HG03378 (cell line): Measurements from ENCODE around the gene RSBN1L.

Experiments
- ATAC-seq: cut with Tn5 transposase; IDR thresholded peaks from one replicate; pipeline ENCODE4 v1.9.1; 2021; ENCODE audit warnings: mild to moderate bottlenecking, moderate library complexity; ENCODE audit not compliant: unreplicated experiment

The RSBN1L gene

DNA sequence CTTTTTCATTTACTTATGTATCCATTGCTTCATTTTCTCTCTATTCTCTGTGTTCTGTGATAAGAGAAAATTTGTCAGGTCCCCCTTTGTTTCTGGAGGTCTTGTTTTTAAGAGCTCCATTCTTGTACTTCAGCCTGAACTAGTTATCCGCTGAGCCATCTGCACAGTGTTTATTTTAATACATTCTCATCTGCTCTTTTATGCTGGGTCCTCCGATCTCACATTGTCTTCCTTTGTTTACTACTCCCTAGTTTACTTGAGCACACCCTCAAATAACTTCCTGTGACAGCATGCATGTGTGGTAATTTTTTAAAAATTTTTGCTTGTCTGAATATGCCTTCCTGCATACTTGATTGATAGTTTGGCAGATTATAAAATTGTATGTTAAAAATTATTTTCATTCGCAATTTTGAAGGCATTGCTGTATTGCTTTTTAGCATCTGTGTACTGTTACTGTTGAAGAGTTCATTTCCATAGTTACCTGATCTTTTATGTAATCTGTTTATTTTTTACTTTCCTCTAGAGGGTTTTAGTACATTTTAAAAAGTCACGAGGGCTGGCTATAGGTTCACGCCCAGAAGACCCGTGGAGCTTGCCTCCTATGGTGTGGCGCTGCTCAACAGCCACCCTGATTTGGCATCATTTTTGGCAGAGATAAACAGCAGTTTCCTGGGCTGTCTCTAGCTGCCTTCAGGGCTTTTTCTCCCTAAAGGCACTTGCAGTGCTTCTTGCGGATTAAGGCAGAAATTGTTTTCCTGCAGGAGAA lies 31.9 kb downstream of the RSBN1L start:
- no peak for ATAC-seq

DNA sequence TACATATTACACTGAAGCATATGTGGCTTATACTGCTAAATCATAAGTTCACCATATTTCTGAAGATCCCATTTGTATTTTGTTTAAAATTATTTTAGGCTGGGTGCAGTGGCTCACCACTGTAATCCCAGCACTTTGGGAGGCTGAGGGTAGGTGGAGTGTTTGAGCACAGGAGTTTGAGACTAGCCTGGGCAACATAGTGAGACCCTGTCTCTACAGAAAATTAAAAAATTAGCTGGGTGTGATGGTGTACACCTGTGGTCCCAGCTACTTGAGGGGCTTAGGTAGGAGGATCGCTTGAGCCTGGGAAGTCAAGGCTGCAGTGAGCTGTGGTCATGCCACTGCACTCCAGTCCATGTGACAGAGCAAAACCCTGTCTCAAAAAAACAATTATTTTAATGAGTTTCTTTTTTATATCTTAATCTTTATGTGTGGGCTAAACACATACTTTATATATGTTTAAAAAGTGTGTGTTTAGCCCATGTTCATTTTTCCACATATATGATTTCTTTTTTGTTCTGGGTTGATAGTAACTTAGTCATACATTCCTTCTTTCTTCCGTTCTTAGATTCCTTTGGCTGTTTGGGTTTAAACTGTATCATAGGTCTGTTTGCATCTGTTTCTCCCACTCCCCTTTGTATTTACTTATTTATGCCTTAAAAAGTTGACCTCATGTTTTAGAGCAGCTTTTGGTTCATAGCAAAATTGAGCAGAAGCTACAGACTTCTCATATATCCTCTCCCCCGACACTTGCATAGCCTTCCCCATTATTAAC lies 33.5 kb downstream of the RSBN1L start:
- ATAC-seq: no peak

DNA sequence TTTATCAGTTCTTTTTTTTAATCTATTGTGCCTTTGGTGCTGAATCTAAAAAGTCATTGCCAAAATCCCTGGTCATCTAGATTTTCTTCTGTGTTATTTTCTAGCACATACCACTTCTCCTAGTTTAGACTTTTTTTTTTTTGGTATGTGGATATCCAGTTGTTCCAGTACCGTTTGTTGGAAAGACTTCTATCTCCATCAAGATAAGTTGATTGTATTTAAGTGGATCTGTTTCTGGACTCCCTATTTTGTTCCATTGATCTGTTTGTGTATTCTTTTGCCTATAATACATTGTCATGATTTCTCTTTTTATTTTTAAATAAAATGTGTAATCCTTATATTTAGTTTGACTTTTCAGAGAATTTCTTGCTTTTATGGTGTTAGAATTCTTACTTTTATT lies 35.5 kb downstream of the RSBN1L start:
- ATAC-seq: no peak

DNA sequence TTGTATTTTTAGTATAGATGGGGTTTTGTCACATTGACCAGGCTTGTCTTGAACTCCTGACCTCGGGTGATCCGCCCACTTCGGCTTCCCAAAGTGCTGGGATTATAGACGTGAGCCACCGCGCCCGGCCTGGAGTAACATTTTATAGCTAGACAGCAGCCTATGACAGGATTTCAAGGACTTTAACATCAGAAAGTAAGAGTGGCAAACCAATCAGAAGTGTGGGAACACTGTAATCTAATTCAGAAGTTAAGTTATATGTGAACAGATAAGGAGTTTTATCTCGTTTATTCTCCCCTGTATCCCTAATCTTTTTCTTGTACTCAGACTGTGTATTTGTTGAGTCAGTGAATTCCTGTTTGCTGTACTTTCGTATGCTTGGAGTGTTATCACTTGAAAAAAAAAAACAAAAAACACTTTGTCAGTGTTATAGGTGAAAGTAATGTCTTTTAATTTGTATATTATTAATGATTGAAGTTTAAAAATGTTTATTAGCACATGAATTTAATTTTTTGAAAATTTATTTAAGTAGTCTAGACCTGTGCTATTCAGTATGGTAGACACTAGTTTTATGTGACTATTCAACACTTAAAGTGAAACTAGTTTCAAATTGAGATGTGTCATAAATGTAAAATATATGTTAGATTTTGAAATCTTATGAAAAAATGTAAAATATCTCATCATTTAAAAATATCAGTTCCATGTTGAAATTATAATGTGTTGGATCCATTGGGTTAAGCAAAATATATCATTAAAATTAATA lies 38.6 kb downstream of the RSBN1L start:
- no peak for ATAC-seq

DNA sequence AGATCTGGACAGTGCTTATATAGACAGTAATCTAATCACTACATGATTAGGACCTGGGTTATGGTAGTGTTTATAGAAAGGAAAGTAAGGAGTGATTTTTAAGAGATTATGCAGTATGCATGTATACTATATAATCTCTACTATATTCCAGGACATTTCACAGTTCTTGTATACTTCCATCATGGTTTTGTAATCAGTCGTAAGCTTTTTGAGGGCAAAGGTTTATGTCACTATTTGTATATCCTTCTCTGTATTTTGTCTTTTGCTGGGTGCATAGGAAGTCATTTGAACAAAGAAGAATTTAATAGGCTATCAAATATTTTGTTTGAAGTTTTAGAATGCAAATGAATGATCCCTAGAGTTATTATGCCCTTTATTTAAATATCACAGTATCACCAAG lies 39.2 kb downstream of the RSBN1L start:
- ATAC-seq: no peak

DNA sequence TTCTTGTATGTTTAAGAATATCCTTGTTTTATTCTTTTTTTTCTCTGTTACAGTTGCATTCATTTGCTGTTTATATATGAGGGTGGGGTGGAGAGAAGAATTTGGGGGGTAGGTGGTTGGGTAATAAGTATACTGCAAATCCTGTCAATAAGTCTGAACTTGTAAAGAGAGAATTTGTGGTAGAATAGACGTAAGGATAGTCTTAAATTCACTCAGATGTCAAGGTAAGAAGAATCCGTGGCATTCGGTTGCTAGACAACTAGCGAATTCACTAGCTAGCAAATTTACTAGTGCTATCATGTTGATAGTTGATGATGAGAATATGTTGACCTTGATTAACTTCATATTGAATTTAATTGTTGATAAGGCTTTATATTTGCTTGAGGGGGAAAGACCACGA lies 40.7 kb downstream of the RSBN1L start:
- ATAC-seq: no peak

DNA sequence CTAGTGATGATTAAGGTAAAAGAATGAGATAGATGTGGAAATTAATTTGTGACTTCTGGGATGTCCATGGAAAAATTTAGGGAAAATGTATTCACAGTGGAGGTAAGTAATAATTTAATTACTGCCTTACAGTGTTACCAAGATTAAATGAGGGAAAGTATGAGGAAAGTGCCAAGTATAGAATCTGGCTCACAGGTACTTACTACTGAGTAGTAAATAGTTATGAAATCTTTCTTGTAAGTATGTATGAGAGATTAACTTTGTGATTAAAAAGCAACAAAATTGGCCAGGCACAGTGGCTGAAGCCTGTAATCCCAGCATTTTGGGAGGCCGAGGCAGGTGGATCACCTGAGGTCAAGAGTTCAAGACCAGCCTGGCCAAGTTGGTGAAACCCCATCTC lies 42.1 kb downstream of the RSBN1L start:
- ATAC-seq: no peak

DNA sequence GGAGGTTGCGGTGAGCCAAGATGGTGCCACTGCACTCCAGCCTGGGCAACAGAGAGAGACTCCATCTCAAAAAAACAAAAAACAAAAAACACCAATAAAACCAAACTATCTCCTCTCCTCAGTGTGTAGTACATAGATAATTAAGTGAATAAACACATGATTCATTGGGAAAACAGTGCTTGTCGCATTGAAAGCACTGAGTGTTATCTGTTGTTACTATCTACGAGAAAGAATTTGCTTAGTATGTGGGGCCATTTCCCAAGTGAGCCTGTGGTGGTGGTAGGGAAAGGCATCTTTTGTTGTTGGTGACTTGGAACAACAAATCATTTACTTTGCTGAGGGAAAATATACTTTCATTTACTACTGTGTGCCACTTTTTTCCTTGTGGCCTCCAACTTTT lies 42.6 kb downstream of the RSBN1L start:
- no peak for ATAC-seq

DNA sequence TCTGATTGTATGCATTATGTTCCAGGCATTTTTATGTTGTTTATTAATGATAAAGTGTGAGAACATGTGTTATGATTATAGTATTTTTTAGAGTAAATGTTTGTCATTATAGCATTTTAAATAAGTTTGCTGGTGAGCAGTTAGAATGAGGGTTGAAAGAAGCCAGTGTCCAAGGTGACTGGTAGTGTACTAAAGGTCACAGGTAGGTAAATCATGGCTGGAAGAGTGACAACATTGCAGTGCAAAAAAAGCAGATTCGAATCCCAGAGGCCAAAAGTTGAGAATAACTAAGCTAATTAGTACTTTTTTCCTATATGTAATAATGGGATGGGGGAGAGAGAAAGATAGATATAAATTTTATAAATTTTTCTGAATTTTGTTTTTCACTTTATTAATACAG lies 44.0 kb downstream of the RSBN1L start:
- no peak for ATAC-seq

DNA sequence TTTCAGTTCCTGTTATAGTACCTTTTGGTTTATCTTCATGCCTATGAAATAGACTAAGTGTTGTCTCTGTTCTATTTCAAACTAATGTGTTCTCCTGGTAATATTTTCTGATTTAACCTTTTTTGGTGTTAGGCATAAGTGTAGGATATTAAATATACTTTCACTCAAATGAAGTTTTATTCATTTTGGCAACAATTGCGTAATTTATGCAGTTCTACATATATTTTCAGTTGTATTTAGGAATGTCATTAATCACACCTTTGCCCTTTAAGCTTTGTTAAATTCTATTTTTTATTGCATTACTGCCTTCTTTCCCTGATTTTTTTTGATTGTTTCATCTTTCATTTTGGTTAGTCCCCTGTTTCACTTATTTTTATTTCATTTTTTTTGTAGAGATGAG lies 47.3 kb downstream of the RSBN1L start:
- no peak for ATAC-seq

DNA sequence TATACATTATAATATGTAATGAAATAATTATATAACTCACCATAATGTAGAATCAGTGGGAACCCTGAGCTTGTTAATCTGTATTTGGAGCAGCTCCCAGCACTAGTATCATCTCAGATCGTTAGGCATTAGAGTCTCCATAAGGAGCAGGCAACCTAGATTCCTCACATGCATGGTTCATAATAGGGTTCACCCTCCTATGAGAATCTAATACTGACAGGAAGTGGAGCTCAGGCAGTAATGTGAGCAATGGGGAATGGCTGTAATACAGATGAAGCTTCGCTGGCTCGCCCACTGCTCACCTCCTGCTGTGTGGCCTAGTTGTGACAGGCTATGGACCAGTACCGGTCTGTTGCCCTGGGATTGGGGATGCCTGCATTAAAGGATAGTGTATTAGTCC lies 49.5 kb downstream of the RSBN1L start:
- no peak for ATAC-seq

DNA sequence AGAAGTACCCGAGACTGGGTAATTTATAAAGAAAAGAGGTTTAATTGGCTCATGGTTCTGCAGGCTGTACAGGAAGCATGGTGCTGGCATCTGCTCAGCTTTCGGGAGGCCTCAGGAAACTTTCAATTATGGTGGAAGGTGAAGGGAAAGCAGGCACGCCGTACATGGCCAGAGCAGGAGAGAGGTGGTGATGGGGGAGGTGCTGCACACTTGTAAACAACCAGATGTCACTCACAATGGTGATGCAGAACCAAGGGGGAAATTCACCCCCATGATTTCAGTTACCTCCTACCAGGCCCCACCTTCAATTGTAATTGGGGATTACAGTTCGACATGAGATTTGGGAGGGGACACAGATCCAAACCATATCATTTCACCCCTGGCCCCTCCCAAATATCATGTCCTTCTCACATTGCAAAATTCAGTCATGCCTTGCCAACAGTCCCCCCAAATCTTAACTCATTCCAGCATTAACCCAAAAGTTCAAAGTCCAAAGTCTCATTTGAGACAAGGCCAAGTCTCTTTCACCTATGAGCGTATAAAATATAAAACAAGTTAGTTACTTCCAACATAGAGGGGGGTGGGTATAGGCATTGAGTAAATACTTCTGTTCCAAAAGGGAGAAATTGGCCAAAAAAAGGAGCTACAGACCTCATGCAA lies 50.0 kb downstream of the RSBN1L start:
- no peak for ATAC-seq

DNA sequence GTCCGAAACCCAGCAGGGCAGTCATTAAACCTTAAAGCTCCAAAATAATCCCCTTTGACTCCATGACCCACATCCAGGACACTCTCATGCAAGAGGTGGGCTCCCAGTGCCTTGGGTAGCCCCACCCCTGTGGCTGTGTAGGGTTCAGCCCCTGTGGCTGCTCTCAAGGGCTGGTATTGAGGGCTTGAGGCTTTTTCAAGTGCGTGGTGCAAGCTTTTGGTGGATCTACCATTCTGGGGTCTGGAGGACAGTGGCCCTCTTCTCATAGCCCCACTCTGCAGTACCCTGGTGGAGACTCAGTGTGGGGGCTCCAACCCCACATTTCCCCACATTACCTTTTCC lies 50.5 kb downstream of the RSBN1L start:
- ATAC-seq: no peak

DNA sequence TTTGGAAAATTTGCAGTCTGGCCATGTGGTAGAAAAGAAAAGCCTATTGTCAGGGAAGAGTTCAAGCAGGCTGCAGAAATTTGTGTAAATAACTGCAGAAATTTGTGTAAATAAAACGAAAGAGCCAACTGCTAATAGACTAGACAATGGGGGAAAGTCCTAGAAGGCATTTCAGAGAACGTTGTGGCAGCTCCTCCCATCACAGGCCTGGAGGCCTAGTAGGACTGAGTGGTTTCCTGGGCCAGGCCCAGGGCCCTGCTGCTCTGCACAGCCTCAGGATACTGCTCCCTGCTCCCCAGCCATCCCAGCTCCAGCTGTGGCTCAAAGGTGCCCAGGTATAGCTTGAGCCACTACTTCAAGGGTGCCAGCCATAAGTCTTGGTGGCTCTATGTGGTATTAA lies 50.9 kb downstream of the RSBN1L start:
- no peak for ATAC-seq

DNA sequence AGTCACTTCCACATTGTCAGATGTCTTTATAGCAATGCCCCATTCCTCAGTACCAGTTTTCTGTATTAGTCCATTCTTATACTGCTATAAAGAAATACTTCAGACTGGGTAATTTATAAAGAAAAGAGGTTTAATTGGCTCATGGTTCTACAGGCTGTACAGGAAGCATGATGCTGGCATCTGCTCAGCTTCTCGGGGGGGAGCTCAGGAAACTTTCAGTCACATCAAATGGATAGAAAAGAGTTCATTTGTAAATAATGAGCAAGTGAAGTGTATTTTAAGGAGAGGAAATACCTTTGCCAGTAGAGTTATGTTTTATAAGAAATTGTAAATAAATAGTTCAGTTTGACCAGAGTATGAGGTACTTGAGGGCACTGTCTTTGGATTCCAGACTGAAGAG lies 51.5 kb downstream of the RSBN1L start:
- ATAC-seq: no peak

DNA sequence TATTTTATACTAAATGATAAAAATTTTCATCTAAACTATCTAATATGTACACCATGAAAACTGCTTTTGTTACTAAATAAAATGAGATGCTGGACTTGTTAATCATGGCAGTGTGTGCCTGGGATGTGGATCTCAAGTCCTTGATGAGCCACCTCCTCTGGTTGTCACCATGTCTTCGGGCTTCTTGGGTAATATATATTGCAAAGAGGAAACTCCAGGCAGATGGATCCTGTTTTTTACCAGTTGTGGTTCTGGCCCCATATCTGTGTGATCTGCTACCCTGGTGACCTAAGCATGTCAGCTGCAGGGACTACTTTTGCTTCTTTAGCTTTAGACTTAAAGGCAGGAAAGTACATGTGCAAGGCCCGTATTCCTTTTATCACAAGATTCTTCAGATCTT lies 55.8 kb downstream of the RSBN1L start:
- ATAC-seq: no peak

DNA sequence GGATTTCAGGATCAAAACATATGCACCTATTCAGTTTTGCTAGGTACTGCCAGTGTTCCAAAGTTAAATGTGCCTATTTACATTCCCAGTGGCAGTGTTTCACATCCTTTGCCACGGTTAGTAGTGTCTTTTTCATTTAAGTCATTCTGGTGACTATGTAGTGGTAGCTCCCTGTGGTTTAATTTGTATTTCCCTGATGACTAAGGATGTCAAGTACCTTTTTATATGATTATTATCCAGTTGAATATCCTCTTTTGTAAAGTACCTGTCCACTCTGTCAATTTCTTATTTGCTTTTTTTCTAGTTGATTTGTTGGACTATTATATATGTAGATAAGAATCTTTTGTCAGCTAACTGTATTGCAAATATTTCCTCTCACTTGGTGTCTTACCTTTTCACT lies 56.9 kb downstream of the RSBN1L start:
- ATAC-seq: no peak

DNA sequence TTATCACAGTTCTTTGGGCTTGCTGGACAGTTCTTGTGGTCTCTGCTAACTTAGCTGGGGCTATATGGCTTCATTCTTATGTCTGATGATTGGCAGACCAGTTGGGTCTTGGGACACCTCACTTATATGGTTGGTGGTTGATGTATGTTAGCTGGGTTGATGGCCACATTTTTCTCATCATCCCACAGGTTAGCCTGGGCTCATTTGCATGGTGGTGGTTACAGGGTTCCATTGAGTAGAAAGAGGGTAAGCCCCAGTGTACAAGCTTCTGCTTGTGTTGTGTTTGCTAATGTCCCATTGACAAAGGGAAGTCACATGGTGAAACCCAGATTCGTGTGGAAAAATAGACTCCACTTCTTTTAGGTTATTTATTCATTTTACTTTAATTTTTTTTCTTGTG lies 61.3 kb downstream of the RSBN1L start:
- ATAC-seq: peak; percentile 96

DNA sequence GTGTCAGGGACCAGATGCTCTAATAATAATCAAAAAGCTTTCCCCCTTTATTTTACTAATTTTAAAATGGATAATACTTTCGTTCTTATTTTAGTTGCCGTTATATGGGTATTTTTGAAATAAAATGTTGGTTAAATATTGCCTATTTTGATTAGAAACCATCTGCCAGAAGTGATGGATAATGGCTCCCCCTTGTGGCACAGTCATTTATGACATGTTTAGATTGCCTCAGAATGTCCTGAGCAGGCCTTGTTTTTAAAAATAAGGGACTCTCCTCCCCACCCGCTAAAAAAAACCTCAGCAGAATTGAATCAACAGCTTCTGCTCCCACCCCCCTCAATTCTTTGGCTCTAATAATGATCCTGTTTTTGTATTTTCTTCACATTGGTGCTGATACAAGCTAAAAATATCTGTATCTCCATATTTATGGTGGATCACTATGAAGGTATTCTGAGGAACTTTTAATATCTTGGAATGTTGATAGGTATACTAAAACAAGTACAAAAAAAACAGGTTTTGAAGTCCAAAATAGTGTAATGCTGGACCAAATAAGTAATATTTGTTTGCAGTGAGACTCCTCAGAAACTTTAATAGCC lies 63.1 kb downstream of the RSBN1L start:
- peak; percentile 34 for ATAC-seq

DNA sequence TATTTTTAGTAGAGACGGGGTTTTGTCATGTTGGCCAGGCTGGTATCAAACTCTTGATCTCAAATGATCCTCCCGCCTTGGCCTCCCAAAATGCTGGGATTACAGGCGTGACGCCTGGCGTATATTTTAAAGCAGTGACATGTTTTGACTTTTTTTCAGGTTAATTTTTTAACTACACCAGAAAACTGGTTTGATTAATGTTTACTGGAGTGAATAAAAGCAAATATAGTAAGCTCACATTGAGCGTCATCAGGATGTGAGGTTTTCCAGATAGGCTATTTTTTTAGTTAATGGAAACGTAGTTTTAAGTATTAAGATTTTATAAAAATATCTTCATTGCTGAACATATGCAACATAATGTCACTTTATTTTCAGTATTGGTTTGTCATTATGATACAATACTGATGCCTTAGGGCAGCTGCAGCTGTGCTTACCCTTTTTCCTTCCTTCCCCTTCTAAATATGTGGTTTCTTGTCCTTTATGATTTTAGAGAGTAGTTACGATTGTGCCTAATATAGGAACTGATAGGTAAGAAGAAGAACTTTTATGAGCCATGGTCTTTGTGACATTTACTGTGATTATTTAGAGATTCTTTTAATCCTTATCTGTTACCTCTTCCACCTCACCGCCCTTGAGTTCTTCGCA lies 64.7 kb downstream of the RSBN1L start:
- no peak for ATAC-seq

DNA sequence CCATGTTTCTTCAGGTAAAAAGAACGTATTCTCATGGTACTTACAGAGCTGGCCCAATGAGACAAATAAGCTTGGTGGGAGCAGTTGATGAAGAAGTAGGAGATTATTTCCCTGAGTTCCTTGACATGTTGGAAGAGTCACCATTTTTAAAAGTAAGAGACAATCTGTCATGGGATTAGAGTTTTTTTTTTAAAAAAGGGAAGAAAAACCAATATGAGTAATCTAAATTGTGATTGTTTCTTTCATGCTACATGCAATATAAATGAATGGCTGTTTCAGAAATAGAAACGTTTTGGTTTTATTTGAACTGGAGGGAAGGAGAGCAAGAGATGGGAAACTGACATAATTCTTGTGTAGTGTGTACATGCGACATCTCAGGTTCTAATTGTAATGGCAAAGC lies 69.2 kb downstream of the RSBN1L start:
- ATAC-seq: no peak
